Posterior cingulate gyrus (tissue), 11 donors: Measurements from ENCODE around the gene GPHA2.

ENCODE experiments used
- DNase-seq, 10 donors: peaks; one replicate each; pipeline versions ENCODE4 v3.0.0 to v3.0.0-alpha.2; 2020 to 2021; ENCODE audit warnings: mixed read lengths in 3 of 10
- intact Hi-C: fragments of 100-400 bp; cut with DNase I; formaldehyde crosslinking; loops from one replicate; pipeline ENCODE4 v1.15.1; 2023

Gene GPHA2

DNA sequence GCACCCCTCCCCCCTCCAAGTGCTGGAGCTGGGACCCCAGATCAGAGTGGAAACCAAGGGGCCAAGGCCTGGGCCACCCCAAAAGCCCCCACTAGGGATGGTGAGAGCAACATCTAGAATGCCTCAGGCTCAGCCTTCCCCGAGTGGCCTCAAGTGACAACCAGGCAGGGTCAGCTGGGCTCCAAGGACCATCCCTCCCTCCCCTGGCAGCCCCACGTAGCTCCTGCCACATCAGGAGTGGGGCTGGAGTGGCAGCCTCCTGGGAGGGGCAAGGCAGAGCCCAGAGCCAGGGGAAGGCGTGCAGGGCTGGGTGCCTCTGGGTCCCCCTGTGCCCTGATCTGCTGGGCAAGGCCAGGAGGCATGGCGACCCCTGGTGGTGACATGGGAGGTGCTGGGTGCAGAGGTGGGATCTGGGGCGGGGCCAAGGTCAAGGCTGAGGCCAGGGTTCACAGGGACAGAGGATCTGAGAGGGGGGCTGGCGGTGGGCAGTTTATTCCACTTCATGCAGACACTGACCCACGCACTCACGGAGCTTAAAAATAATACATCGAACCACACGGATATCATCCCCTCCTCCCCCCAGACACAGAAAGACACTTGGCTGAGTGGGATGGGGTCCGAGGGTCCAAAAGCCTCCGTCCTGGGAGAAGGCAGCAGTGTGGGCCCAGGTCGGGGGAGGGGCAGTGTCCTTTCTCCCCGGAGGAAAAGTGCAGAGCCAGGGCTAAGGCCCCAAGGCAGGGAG, 41.5 kb downstream of the GPHA2 start:
- intact Hi-C loops = loop anchor here (1.0 kb wide), 1 partner anchor 47 kb away; no protein-coding TSS in a partner anchor

DNA sequence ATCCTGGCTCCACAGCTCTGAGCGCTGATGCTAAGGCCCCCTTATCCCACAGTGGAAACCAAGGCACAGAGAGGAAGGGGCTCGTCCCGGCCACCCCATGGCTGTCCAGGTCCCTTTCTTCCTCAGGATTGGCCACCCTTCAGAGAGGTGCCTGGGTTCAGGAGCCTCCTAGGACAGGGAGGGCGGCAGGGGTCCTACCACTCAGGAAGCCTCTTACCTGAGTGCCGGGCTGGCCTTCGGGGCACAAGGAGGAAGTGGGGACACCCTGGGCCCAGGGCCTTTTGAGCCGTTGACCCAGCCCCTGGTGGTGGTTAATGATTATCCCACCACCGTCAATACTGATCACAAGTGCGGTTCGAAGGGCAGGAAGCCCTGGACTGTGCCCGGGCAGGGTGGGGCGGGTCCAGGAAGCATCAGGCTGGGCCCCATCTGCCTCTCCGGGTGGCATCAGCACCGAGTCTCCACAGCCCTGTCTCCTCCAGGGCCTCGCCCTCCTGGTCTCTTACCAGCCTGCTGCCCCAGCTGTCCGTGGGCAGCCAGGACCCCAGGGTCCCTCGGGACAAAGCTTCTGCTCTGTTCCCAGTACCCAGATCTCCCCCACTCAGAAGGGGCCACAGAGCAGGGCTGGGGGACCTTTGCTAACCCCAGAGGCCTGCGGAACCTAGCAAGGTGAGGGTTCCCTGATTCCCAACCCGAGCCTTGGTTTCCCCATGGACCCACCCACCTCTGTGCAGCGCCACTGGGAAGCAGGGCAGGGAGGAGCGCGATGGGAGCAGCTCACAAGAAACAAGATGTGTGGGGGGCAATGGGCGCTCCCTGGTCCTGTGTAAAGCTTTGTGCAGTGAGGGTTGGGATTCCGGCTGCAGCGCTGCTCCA, 42.3 kb downstream of the GPHA2 start:
- intact Hi-C loops = loop anchor here (1.0 kb wide), 1 partner anchor 46 kb away; no protein-coding TSS in a partner anchor

More for the DNA sequence above, 41.5 kb downstream of the GPHA2 start:
- DNase-seq = peak in 9 of 10 donors; percentile 49 to 96 (median 81)

DNA sequence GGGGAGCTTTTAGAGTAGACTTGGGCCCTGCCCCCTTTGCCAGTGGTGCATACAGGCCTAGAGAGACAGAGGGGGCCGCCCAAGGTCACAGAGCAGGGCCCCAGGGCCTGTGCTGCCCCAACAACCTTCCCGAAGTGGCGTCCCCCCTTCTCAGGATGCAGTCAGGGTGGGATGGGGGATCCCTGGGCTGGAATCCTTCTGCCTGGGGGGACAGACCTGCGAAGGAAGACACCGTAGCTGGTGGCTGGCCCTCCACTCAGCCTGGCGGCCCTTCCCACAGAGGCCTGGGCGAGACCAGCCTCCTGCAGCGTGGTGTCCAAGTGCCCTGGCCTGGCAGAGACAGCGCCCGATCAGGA, 42.9 kb downstream of the GPHA2 start:
- DNase-seq = no peak
- intact Hi-C loops = no loop called here

More for the DNA sequence above, 42.3 kb downstream of the GPHA2 start:
- DNase-seq = peak in 1 of 10 donors; percentile 70

DNA sequence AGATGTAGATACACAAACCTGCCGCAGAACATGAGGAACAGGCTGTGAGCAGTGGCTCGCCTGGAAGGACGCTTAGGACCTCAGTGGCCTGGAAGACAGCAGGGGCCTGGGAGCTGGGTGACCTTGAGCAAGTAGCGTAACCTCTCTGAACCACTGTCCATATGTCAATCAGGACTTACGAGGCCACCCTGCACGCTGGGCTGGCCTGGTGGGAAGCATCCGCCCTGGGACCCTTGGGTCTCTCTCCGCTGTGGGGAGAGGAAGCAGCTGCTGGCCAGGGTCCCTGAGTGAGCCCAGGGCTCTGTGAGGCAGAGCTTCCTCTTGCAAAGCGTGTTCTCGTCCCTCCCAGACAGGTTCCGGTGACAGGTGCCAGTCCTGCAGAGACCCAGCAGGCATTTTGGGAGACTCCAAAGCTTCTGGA, 43.3 kb downstream of the GPHA2 start:
- intact Hi-C loops = no loop called here
- DNase-seq = peak in 1 of 10 donors; percentile 76

DNA sequence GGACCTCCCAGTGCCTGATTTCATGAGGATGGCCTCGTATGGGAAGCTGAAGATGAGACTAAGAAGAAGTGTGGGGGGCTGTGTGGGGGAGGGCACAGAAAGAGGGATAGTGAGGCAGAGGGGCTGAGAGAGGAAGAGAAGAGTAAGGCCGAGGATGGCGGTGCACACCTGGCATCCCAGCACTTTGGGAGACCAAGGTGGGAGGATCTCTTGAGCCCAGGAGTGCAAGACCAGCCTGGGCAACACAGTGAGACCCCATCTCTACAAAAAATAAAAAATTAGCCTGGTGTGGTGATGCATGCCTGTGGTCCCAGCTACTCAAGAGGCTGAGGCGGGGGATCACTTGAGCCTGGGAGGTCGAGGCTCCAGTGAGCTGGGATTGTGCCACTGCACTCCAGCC, 43.8 kb downstream of the GPHA2 start:
- DNase-seq = no peak
- intact Hi-C loops = no loop called here

DNA sequence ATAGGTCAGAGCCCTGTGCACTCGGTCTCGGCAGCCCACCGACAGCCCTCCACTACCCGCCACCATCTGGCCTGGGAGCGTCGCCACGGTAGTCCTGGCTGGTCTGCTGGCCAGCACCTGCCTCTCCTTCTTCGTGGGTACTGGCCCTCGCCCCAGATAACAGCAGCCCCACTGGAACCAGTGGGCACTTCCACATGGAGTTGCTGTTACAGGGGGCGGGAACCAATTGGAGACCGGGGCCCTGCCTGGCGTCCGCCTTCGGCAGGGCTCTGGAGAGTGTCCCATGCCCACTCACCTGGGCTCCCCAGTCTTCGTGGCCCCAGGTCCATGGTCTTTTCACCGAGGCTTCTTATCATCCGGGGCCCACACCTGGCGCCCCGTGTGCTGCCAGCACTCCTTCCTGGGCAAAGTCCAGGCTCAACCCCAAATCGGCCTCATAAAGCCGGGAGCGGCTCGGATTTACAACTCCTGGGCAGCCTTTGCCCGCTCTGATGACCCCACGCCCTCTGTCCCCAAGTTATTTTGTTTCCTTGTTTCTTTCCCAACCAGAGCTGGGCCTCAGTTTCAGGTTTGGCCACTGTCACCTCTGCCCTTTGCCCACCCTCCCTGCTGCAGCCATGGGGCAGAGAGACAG, 44.4 kb downstream of the GPHA2 start:
- DNase-seq = peak in 1 of 10 donors; percentile 74
- intact Hi-C loops = no loop called here

DNA sequence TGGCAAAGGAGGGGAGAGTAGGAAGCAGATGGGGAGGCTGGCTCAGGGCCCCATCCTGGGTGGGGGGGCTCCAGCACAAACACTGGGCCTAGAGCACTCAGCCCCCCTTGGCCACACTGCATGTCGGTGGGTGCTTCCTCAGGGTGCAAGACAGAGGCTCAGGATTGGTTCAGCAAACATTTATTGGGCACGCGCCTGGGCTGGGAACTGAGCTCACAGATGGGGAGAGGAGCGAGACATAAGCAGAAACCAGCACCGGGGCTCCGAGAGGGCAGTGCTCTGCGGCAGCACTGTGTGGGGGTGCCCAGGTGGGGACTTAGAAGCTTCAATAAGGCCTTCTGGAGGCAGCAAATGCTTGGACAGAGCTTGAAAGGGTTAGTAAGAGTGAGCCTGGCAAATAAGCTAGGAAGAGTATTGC, 45.2 kb downstream of the GPHA2 start:
- intact Hi-C loops = no loop called here
- peak in 1 of 10 donors; percentile 72 for DNase-seq

DNA sequence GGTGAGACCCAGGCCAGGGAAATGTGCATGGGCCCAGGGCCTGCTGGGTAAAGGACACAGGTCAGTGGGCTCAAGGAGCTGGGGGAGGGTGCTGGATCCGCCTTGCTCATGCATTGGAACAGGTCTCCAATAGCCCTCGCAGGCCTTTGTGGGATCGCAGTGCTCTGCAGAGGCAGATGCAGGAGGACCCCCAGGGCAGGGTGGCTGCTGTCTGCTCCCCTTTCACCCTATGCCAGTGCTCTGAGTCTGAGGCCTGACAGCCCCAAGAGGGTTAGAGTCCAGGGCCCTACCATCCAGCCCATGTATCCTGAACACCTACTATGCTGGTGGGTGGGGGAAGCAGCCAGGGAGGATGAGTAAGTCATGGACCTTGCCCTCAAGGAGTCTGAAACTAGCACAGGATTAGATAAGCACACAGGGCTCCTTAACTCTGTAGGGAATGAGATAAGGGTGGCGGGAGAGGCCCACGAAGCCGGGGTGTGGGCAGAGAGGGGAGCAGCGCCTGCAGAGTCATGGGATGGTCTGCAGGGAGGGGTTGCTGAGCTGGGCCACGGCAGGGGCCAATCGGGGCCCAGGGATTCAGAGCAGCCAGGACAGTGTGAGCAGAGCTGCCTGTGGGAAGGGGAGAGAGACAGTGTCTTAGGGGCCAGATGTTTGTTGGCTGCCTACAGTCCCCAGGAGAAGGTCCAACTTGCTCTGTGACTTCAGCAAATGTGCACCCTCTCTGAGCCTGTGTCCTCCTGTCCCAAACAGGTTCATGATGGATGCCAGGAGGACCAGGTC, 46.8 kb downstream of the GPHA2 start:
- DNase-seq = no peak
- intact Hi-C loops = no loop called here

DNA sequence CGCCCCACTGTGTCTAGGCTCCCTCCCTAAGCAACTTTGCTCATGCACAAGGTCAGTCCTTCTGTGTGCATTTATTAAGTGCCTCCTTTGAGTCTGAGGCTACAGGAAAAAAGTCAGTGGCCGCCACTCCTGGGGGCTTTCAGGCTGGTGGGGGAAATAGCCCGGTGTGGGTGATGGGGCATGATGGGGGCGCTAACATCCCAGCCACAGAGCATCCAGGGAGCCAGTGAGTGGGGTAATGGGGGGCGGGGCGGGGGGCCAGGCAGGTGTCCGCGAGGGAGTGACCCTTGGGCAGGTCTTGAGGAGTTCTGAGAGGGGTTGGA, 47.3 kb downstream of the GPHA2 start:
- DNase-seq = no peak

DNA sequence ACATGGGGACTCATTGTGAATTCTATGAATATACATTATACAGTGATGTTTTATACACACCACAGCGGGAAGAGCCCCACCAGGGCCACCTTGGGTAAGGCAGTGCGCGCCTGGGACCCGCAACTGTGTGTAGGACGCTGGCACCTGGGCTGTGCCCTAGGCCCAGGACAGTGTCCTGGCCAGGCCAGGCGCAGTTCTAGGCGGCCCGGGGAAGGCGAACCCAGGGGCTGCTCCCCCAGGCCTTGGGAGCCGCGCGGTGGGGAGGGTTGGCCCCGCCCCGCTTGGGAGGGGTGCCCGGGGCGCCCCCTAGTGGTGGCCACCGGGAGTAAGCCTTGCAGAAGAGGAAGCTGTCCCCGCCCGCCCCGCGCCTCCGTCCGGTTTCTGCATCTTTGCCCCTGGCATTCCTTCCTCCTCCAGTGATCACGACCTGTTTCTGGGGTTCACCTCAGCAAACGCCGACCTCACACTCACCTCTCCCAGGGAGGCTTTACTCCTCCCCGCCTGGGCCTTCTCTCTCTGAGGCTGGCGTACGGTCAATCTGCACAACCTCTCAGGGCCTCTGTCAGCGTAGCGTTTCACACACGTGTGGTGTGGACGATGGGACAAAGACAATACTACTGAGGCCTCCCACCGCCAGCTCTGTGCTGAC, 47.8 kb downstream of the GPHA2 start:
- DNase-seq = peak; percentile 58 to 97 (median 77)

More for the DNA sequence above, 47.3 kb downstream of the GPHA2 start:
- intact Hi-C loops = no loop called here

DNA sequence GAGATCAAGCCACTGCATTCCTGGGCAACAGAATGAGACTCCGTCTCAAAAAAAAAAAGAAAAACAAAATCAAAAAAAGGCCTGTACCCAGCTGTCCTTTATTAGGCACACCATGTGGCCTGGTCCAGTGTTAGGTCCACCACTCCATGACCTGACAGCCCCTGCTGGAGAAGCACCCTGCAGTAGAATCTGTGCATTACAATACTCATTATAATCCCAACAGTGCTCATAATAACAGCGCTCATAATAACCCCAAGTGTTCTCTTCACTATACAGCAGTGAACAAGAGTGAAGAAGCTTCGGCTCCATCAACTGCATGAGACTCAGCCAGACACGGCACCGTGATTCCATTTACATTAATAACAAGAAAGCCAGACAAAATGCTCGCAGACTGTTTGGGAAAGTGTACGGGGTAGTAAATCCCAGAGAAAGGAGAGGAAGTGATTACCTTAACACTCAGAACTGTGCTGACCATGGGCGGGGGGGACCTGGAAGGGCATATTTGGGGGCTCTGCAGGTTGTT, 48.4 kb downstream of the GPHA2 start:
- intact Hi-C loops = no loop called here
- no peak for DNase-seq

More for the DNA sequence above, 47.8 kb downstream of the GPHA2 start:
- intact Hi-C loops = no loop called here

DNA sequence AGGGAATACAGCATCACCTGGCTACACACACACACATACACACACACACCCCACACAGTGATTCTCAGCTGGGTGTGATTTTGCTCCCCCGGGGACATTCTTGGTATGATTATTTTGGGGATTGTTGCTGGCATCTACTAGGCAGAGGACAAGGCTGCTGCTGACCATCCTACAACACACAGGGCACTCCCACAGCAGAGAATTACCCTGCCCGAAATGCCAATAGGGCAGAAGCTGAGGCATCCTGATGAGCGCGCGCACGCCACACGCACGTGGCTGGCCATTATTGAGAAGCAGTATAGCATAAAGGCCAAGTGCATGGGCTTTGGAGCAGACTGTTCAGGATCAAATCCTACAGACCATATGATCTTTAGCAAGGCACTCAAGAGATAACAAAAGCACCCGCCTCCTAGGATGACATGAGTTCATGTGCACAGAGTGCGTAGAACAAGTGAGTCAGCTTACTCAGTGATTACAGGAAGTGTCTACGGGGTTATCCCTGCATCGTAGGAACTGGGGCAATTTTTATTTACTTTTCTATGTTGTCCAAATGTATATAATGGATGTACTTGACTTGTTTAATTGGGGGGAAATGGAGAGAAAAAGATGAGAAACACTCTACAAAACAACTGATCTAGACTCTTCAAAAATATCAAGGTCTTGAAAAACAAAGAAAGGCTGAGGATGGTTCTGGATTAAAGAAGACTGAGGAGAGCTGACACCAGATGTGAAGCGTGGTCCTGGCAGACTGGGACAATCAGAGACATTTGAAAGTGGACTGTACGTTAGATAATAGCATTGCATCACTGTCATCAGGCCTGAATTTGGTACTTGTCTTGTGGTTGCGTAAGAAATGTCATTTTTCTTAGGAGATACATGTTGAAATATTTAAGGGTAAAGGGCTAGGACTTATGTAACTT, 50.1 kb downstream of the GPHA2 start:
- no peak for DNase-seq
- intact Hi-C loops = no loop called here
